Activated T-cell treated with anti-CD3 and anti-CD28 coated beads, Interleukin-2, amount 50 U/mL, for 24 hours (primary cell): ENCODE data around the gene ARHGAP18.

Source experiments
- DNase-seq: peaks from one replicate; pipeline ENCODE4 v3.0.0-alpha.2; 2020
- H3K27ac Mint-ChIP-seq: 2 replicates; pipeline ENCODE4 v1.8.0; 2020; ENCODE audit warnings: mild to moderate bottlenecking, mixed read lengths
- H3K27me3 Mint-ChIP-seq: 2 replicates; pipeline ENCODE4 v1.8.0; 2020; ENCODE audit warnings: mixed read lengths
- H3K36me3 Mint-ChIP-seq: 2 replicates; pipeline ENCODE4 v1.8.0; 2020; ENCODE audit warnings: low read depth, mixed read lengths
- H3K4me1 Mint-ChIP-seq: 2 replicates; pipeline ENCODE4 v1.8.0; 2020; ENCODE audit warnings: low read depth, mixed read lengths
- H3K4me3 Mint-ChIP-seq: 2 replicates; pipeline ENCODE4 v1.8.0; 2020; ENCODE audit warnings: mild to moderate bottlenecking, moderate library complexity, mixed read lengths
- H3K9me3 Mint-ChIP-seq: 2 replicates; pipeline ENCODE4 v1.8.0; 2020; ENCODE audit warnings: mixed read lengths

ARHGAP18 gene

GRCh38 chr6:129604321-129604720 lies 105.7 kb downstream of the ARHGAP18 start:
- Mint-ChIP-seq H3K4me1 (peaks cover 22% of the 10 kb centered on the region), H3K27me3 (no peaks in the 10 kb centered on the region), H3K27ac (no peak overlapping the region), H3K36me3 (no peaks in the 10 kb centered on the region), H3K9me3 (no peaks in the 10 kb centered on the region), H3K4me3 (no peak overlapping the region)
- no peak for DNase-seq

GRCh38 chr6:129603741-129604140 lies 106.2 kb downstream of the ARHGAP18 start:
- H3K9me3 Mint-ChIP-seq, result no peaks in the 10 kb centered on the region
- H3K4me3 Mint-ChIP-seq, result no peak overlapping the region
- H3K36me3 Mint-ChIP-seq, result no peaks in the 10 kb centered on the region
- no peaks in the 10 kb centered on the region for H3K27me3 Mint-ChIP-seq
- no peak for DNase-seq
- H3K4me1 Mint-ChIP-seq, result peaks cover 23% of the 10 kb centered on the region
- H3K27ac Mint-ChIP-seq, result no peak overlapping the region

GRCh38 chr6:129601323-129601722 lies 108.7 kb downstream of the ARHGAP18 start:
- H3K36me3 Mint-ChIP-seq, result no peaks in the 10 kb centered on the region
- no peak overlapping the region for H3K27ac Mint-ChIP-seq
- no peak overlapping the region for H3K4me3 Mint-ChIP-seq
- no peaks in the 10 kb centered on the region for H3K27me3 Mint-ChIP-seq
- H3K9me3 Mint-ChIP-seq, result no peaks in the 10 kb centered on the region
- no peak for DNase-seq
- H3K4me1 Mint-ChIP-seq, result peaks cover 5% of the 10 kb centered on the region

GRCh38 chr6:129599467-129599866 lies 110.5 kb downstream of the ARHGAP18 start:
- peaks cover 1% of the 10 kb centered on the region for H3K4me1 Mint-ChIP-seq
- DNase-seq, result no peak
- no peaks in the 10 kb centered on the region for H3K27me3 Mint-ChIP-seq

GRCh38 chr6:129598244-129599187 lies 111.5 kb downstream of the ARHGAP18 start:
- Mint-ChIP-seq H3K36me3 (no peaks in the 10 kb centered on the region), H3K27me3 (no peaks in the 10 kb centered on the region), H3K4me3 (no peak overlapping the region), H3K4me1 (peaks cover 1% of the 10 kb centered on the region), H3K9me3 (no peaks in the 10 kb centered on the region), H3K27ac (no peak overlapping the region)
- DNase-seq, result no peak

More at GRCh38 chr6:129599467-129599866, 110.5 kb downstream of the ARHGAP18 start:
- Mint-ChIP-seq H3K36me3 (no peaks in the 10 kb centered on the region), H3K27ac (no peak overlapping the region), H3K4me3 (no peak overlapping the region), H3K9me3 (no peaks in the 10 kb centered on the region)

- H3K4me1 Mint-ChIP-seq, result peaks cover 10% of the 10 kb centered on the region
- no peaks in the 10 kb centered on the region for H3K36me3 Mint-ChIP-seq
- no peaks in the 10 kb centered on the region for H3K9me3 Mint-ChIP-seq
- H3K4me3 Mint-ChIP-seq, result no peak overlapping the region
- no peak overlapping the region for H3K27ac Mint-ChIP-seq
- H3K27me3 Mint-ChIP-seq, result no peaks in the 10 kb centered on the region
- DNase-seq, result no peak
Observed at GRCh38 chr6:129597023-129597713, 112.8 kb downstream of the ARHGAP18 start.

- H3K27me3 Mint-ChIP-seq, result no peaks in the 10 kb centered on the region
- no peaks in the 10 kb centered on the region for H3K36me3 Mint-ChIP-seq
- H3K4me3 Mint-ChIP-seq, result no peak overlapping the region
- peaks cover 10% of the 10 kb centered on the region for H3K4me1 Mint-ChIP-seq
- H3K27ac Mint-ChIP-seq, result no peak overlapping the region
- no peaks in the 10 kb centered on the region for H3K9me3 Mint-ChIP-seq
- DNase-seq, result no peak
Observed at GRCh38 chr6:129596522-129596921, 113.5 kb downstream of the ARHGAP18 start.

- Mint-ChIP-seq H3K4me1 (peaks cover 11% of the 10 kb centered on the region), H3K27me3 (no peaks in the 10 kb centered on the region), H3K36me3 (no peaks in the 10 kb centered on the region), H3K4me3 (no peak overlapping the region), H3K27ac (no peak overlapping the region), H3K9me3 (no peaks in the 10 kb centered on the region)
- no peak for DNase-seq
Observed at GRCh38 chr6:129593233-129593564, 116.8 kb downstream of the ARHGAP18 start.

- H3K4me1 Mint-ChIP-seq, result peaks cover 11% of the 10 kb centered on the region
- no peak overlapping the region for H3K27ac Mint-ChIP-seq
- peaks cover 2% of the 10 kb centered on the region for H3K9me3 Mint-ChIP-seq
- no peak for DNase-seq
- H3K4me3 Mint-ChIP-seq, result no peak overlapping the region
- H3K27me3 Mint-ChIP-seq, result no peaks in the 10 kb centered on the region
- H3K36me3 Mint-ChIP-seq, result peaks cover 2% of the 10 kb centered on the region
Observed at GRCh38 chr6:129592516-129593232, 117.3 kb downstream of the ARHGAP18 start.

- peaks cover 11% of the 10 kb centered on the region for H3K4me1 Mint-ChIP-seq
- no peak for DNase-seq
- peaks cover 3% of the 10 kb centered on the region for H3K36me3 Mint-ChIP-seq
- peaks cover 6% of the 10 kb centered on the region for H3K9me3 Mint-ChIP-seq
- no peak overlapping the region for H3K4me3 Mint-ChIP-seq
- no peak overlapping the region for H3K27ac Mint-ChIP-seq
- H3K27me3 Mint-ChIP-seq, result no peaks in the 10 kb centered on the region
Observed at GRCh38 chr6:129590408-129591022, 119.5 kb downstream of the ARHGAP18 start.

GRCh38 chr6:129586815-129587214 lies 123.2 kb downstream of the ARHGAP18 start:
- peaks cover 3% of the 10 kb centered on the region for H3K36me3 Mint-ChIP-seq
- H3K27ac Mint-ChIP-seq, result no peak overlapping the region
- H3K27me3 Mint-ChIP-seq, result no peaks in the 10 kb centered on the region
- no peak overlapping the region for H3K4me3 Mint-ChIP-seq
- peaks cover 2% of the 10 kb centered on the region for H3K4me1 Mint-ChIP-seq
- H3K9me3 Mint-ChIP-seq, result peaks cover 6% of the 10 kb centered on the region
- DNase-seq, result no peak

GRCh38 chr6:129583866-129584265 lies 126.1 kb downstream of the ARHGAP18 start:
- Mint-ChIP-seq H3K27me3 (no peaks in the 10 kb centered on the region), H3K27ac (no peak overlapping the region), H3K36me3 (peaks cover 3% of the 10 kb centered on the region), H3K9me3 (peaks cover 6% of the 10 kb centered on the region), H3K4me1 (no peaks in the 10 kb centered on the region), H3K4me3 (no peak overlapping the region)
- no peak for DNase-seq

GRCh38 chr6:129578315-129578714 lies 131.7 kb downstream of the ARHGAP18 start:
- Mint-ChIP-seq H3K36me3 (no peaks in the 10 kb centered on the region), H3K4me3 (no peak overlapping the region), H3K9me3 (peaks cover 6% of the 10 kb centered on the region), H3K4me1 (peaks cover 10% of the 10 kb centered on the region), H3K27me3 (no peaks in the 10 kb centered on the region), H3K27ac (no peak overlapping the region)
- DNase-seq, result no peak

GRCh38 chr6:129577691-129578090 lies 132.3 kb downstream of the ARHGAP18 start:
- Mint-ChIP-seq H3K4me1 (peaks cover 10% of the 10 kb centered on the region), H3K9me3 (peaks cover 6% of the 10 kb centered on the region), H3K27me3 (no peaks in the 10 kb centered on the region), H3K36me3 (no peaks in the 10 kb centered on the region), H3K4me3 (no peak overlapping the region), H3K27ac (no peak overlapping the region)
- no peak for DNase-seq
